Muscle of leg (tissue), 16 donors: ENCODE results near the gene ALG1L2. TPM values are rescaled to one million over a fixed set of nuclear protein-coding genes. Genes with fewer than 3 reads are reported as not detected.
A peak's percentile ranks its signal among the peaks of the same experiment; 100 is the strongest.
"Not testable (repeated sequence)": the region's sequence is repeated elsewhere in the genome, so short reads cannot be mapped to it uniquely, and the experiment has no call there.

Source experiments
- DNase-seq: peaks from one replicate; pipeline ENCODE4 v3.0.0; 2013
- H3K27ac ChIP-seq: one replicate; pipeline ENCODE4 v1.5.1; 2013; ENCODE audit warnings: mild to moderate bottlenecking, low read length, control low read depth
- H3K27me3 ChIP-seq: one replicate; pipeline ENCODE4 v1.6.1; 2013; ENCODE audit warnings: low read length; ENCODE audit not compliant: control insufficient read depth, insufficient read depth
- H3K36me3 ChIP-seq: one replicate; pipeline ENCODE4 v1.6.1; 2013; ENCODE audit warnings: low read length; ENCODE audit not compliant: control insufficient read depth, insufficient read depth
- H3K4me1 ChIP-seq: one replicate; pipeline ENCODE4 v1.6.1; 2013; ENCODE audit warnings: low read length; ENCODE audit not compliant: control insufficient read depth, insufficient read depth
- H3K4me3 ChIP-seq: one replicate; pipeline ENCODE4 v1.5.1; 2013; ENCODE audit warnings: low read length, control low read depth
- H3K9me3 ChIP-seq: replicated peaks from 2 replicates; pipeline ENCODE4 v1.6.1; 2013; ENCODE audit warnings: low read depth, low read length; ENCODE audit not compliant: control insufficient read depth
- WGBS: methylation state at CpG from one replicate; pipeline ENCODE4 v1.1.5; 2013; ENCODE audit warnings: missing lambda C conversion rate; ENCODE audit not compliant: insufficient coverage; 5-methylcytosine and 5-hydroxymethylcytosine counted together
- long read RNA-seq, 11 donors: transcript quantifications; one replicate each; lab custom pipeline, GENCODE V29; 2026
- polyA plus RNA-seq, 8 donors: library from polyadenylated mRNA; unstranded; fragments of 120-200 nt; gene quantifications; one replicate each; pipeline versions ENCODE4 v1.2.1 to v1.2.3, GENCODE V29; 2013; ENCODE audit warnings: inconsistent platforms in 1 of 8, low replicate concordance in 1 of 8; ENCODE audit not compliant: insufficient read length in 8 of 8, insufficient read depth in 1 of 8
- total RNA-seq: library from RNA; stranded (reverse); fragments of 120-200 nt; gene quantifications from one replicate; pipeline ENCODE4 v1.2.4, GENCODE V29; 2013

The ALG1L2 gene
- total RNA-seq (0.40 TPM), polyA plus RNA-seq (1 to 10 TPM in 6 of 8 donors, under 1 TPM in 2; 0.67 to 2.6 (median 1.3) TPM)
- long read RNA-seq, donor 1, result 0 reads
- long read RNA-seq, donor 2, result 0 reads
- long read RNA-seq, donor 3, result 0 reads
- long read RNA-seq, donor 4, result 0 reads
- long read RNA-seq, donor 5, result 0 reads
- long read RNA-seq, donor 6, result 0 reads
- long read RNA-seq, donor 7, result 0 reads
- long read RNA-seq, donor 8, result 0 reads
- long read RNA-seq, donor 9, result 0 reads
- long read RNA-seq, donor 10, result 0 reads
- long read RNA-seq, donor 11, result 0 reads

GRCh38 chr3:130081351-130081881 lies at the start of gene ALG1L2:
Gene ALG1L2, plus strand, starts transcription at chr3:130081831. Its CDS starts 186 bp downstream, at chr3:130082017.
- Histone ChIP-seq H3K27me3 (no peaks in the 10 kb centered on the region), H3K36me3 (no peaks in the 10 kb centered on the region), H3K4me1 (peaks cover 15% of the 10 kb centered on the region), H3K27ac (no peak within 1 kb of the TSS), H3K4me3 (no peak within 1 kb of the TSS), H3K9me3 (no peaks in the 10 kb centered on the region)
- DNase-seq, result no peak
- 25% methylated on average over 7 of the region's 7 CpGs for WGBS

GRCh38 chr3:130037126-130037815 lies 44.4 kb upstream of the ALG1L2 start:
- H3K4me3 ChIP-seq, H3K27me3 ChIP-seq, H3K9me3 ChIP-seq, H3K36me3 ChIP-seq, H3K27ac ChIP-seq, DNase-seq, H3K4me1 ChIP-seq: not testable (repeated sequence)
- WGBS, result 17% methylated on average over 2 of the region's 13 CpGs

GRCh38 chr3:130042736-130043135 lies 38.9 kb upstream of the ALG1L2 start:
- H3K4me1 ChIP-seq, H3K27ac ChIP-seq, H3K4me3 ChIP-seq, H3K36me3 ChIP-seq, H3K27me3 ChIP-seq, H3K9me3 ChIP-seq: not testable (repeated sequence)
- DNase-seq, result peak; percentile 11
- 57% methylated on average over 2 of the region's 3 CpGs for WGBS

GRCh38 chr3:130043658-130044057 lies 38.0 kb upstream of the ALG1L2 start:
- not testable (repeated sequence) for H3K9me3 ChIP-seq, H3K4me3 ChIP-seq, H3K4me1 ChIP-seq, DNase-seq, H3K27ac ChIP-seq, H3K27me3 ChIP-seq, H3K36me3 ChIP-seq
- WGBS, result no CpG with 5 or more reads among the region's 6 CpGs

GRCh38 chr3:130044370-130044769 lies 37.3 kb upstream of the ALG1L2 start:
- Histone ChIP-seq H3K9me3 (no peaks in the 10 kb centered on the region), H3K27me3 (no peaks in the 10 kb centered on the region), H3K4me1 (peaks cover 3% of the 10 kb centered on the region), H3K27ac (no peak overlapping the region), H3K36me3 (no peaks in the 10 kb centered on the region), H3K4me3 (no peak overlapping the region)
- WGBS, result 100% methylated on average over 1 of the region's 11 CpGs
- no peak for DNase-seq

GRCh38 chr3:130048726-130049125 lies 32.9 kb upstream of the ALG1L2 start:
- Histone ChIP-seq H3K4me1 (peaks cover 3% of the 10 kb centered on the region), H3K9me3 (no peaks in the 10 kb centered on the region), H3K27me3 (no peaks in the 10 kb centered on the region), H3K4me3 (no peak overlapping the region), H3K27ac (no peak overlapping the region), H3K36me3 (no peaks in the 10 kb centered on the region)
- WGBS, result 71% methylated on average over 1 of the region's 6 CpGs
- DNase-seq, result no peak

GRCh38 chr3:130052366-130052765 lies 29.3 kb upstream of the ALG1L2 start:
- H3K36me3 ChIP-seq, H3K27me3 ChIP-seq, H3K4me1 ChIP-seq, H3K9me3 ChIP-seq, DNase-seq, H3K4me3 ChIP-seq, H3K27ac ChIP-seq: not testable (repeated sequence)
- 60% methylated on average over 1 of the region's 5 CpGs for WGBS

- not testable (repeated sequence) for H3K27me3 ChIP-seq, DNase-seq, H3K4me3 ChIP-seq, H3K9me3 ChIP-seq, H3K36me3 ChIP-seq, H3K27ac ChIP-seq, H3K4me1 ChIP-seq
- no CpG with 5 or more reads among the region's 4 CpGs for WGBS
Measured at GRCh38 chr3:130052965-130053364, 28.7 kb upstream of the ALG1L2 start.

GRCh38 chr3:130057536-130058266 lies 23.9 kb upstream of the ALG1L2 start:
- not testable (repeated sequence) for H3K4me3 ChIP-seq, H3K27me3 ChIP-seq
- no CpG with 5 or more reads among the region's 15 CpGs for WGBS

GRCh38 chr3:130058267-130058657 lies 23.4 kb upstream of the ALG1L2 start:
- H3K27ac ChIP-seq, H3K4me1 ChIP-seq, H3K36me3 ChIP-seq, H3K4me3 ChIP-seq, H3K27me3 ChIP-seq, H3K9me3 ChIP-seq, DNase-seq: not testable (repeated sequence)
- no CpG with 5 or more reads among the region's 4 CpGs for WGBS

More at GRCh38 chr3:130057536-130058266, 23.9 kb upstream of the ALG1L2 start:
- DNase-seq, H3K4me1 ChIP-seq, H3K36me3 ChIP-seq, H3K27ac ChIP-seq, H3K9me3 ChIP-seq: not testable (repeated sequence)
